HepG2 (cell line): ENCODE results near the gene BICRA. TPM values are rescaled to one million over a fixed set of nuclear protein-coding genes. Genes with fewer than 3 reads are reported as not detected.

Source experiments
- ATAC-seq: fragments of 200-7000 bp; cut with Tn5 transposase; 3 replicates; pipeline ENCODE4 v1.9.1; 2020; ENCODE audit warnings: mild to moderate bottlenecking, moderate library complexity
- BruUV-seq: library from RNA; stranded (reverse); fragments of 400-500 nt; replicated peaks from 2 replicates; lab custom pipeline; 2021; lab: Mats Ljungman, UMichigan
- CTCF ChIA-PET: fragments of 300-600 bp; formaldehyde crosslinking; extraction: SDS; loops from one replicate; lab custom pipeline; 2021; ENCODE audit warnings: low total read pairs, inconsistent platforms, low intra/inter-chr PET ratio; lab: Yijun Ruan, JAX
- POLR2A ChIA-PET: fragments of 350-600 bp; sonication (Branson Sonifier 250); formaldehyde crosslinking; loops from one replicate; lab custom pipeline; 2020; ENCODE audit warnings: antibody characterized with exemption, inconsistent platforms; lab: Yijun Ruan, JAX
- DNase-seq: peaks from one replicate; pipeline ENCODE4 v3.0.0-alpha.2; 2015; ENCODE audit warnings: low spot score
- FAIRE-seq: peaks from 3 replicates; lab custom pipeline; 2011; peaks lifted over from hg19 to GRCh38; lab: Jason Lieb, UNC
- H2AFZ ChIP-seq: one replicate; pipeline ENCODE4 v1.6.1; 2011; ENCODE audit warnings: low read length, inconsistent platforms
- H3K27ac ChIP-seq: fragments of 300-600 bp; 3 replicates; pipeline ENCODE4 v1.8.0; 2011; ENCODE audit warnings: mixed run types, mild to moderate bottlenecking, mixed read lengths, low read length, inconsistent platforms; ENCODE audit not compliant: insufficient read depth; ENCODE audit errors: extremely low read length
- H3K27me3 ChIP-seq, 2 experiments: fragments of 200-600 bp in 1 of 2; 2 replicates in 1 of 2; 3 replicates in 1 of 2; pipeline versions ENCODE4 v1.6.0 to v1.8.0; 2011; ENCODE audit warnings: low read length in 2 of 2, mild to moderate bottlenecking in 2 of 2, moderate library complexity in 2 of 2, inconsistent platforms in 1 of 2; ENCODE audit not compliant: insufficient read depth in 2 of 2, control insufficient read depth in 1 of 2
- H3K36me3 ChIP-seq, 2 experiments: fragments of 200-600 bp in 1 of 2; replicated peaks in 1 of 2; 2 replicates in 1 of 2; 3 replicates in 1 of 2; pipeline versions ENCODE4 v1.5.1 to v1.8.0; 2011; ENCODE audit warnings: low read length in 2 of 2, inconsistent platforms in 1 of 2; ENCODE audit not compliant: insufficient read depth in 2 of 2, control insufficient read depth in 1 of 2
- H3K4me1 ChIP-seq: 2 replicates; pipeline ENCODE4 v1.5.1; 2012; ENCODE audit warnings: low read length, inconsistent platforms; ENCODE audit not compliant: insufficient read depth
- H3K4me2 ChIP-seq: 2 replicates; pipeline ENCODE4 v1.6.0; 2011; ENCODE audit warnings: low read depth, low read length, inconsistent platforms
- H3K4me3 ChIP-seq, 3 experiments: fragments of 200-600 bp in 1 of 3; sonication (generic), shearing (Covaris generic) in 1 of 3; replicated peaks in 1 of 3; 2 replicates each; pipeline ENCODE4 v1.5.1; 2011 to 2016; ENCODE audit warnings: low read length in 3 of 3, inconsistent platforms in 2 of 3, low read depth in 2 of 3, mild to moderate bottlenecking in 2 of 3, control low read depth in 1 of 3, mixed read lengths in 1 of 3; ENCODE audit not compliant: insufficient read depth in 1 of 3
- H3K79me2 ChIP-seq: one replicate; pipeline ENCODE4 v1.6.1; 2011; ENCODE audit warnings: low read length, inconsistent platforms; ENCODE audit not compliant: insufficient read depth
- H3K9ac ChIP-seq: 2 replicates; pipeline ENCODE4 v1.6.0; 2011; ENCODE audit warnings: mild to moderate bottlenecking, low read depth, low read length, inconsistent platforms; ENCODE audit not compliant: insufficient read depth
- H3K9me3 ChIP-seq: 2 replicates; pipeline ENCODE4 v1.5.1; 2012; ENCODE audit warnings: mild to moderate bottlenecking, low read length
- H4K20me1 ChIP-seq: 2 replicates; pipeline ENCODE4 v1.6.0; 2011; ENCODE audit warnings: inconsistent platforms, mild to moderate bottlenecking, low read length, moderate library complexity; ENCODE audit not compliant: insufficient read depth
- EZH2 ChIP-seq: conservative IDR thresholded peaks from 2 replicates; pipeline ENCODE4 v1.6.1; 2012; ENCODE audit warnings: mild to moderate bottlenecking, low read depth, low read length, moderate library complexity
- GFI1 ChIP-seq: sonication (generic); formaldehyde crosslinking; IDR thresholded peaks from 2 replicates; pipeline ENCODE4 v1.5.0; 2020; ENCODE audit warnings: missing genetic modification reagents, mild to moderate bottlenecking, borderline replicate concordance
- HMGXB4 ChIP-seq, 2 experiments: sonication (generic) in 1 of 2; formaldehyde crosslinking in 1 of 2; IDR thresholded peaks; 2 replicates each; pipeline versions ENCODE4 v1.4.0 to v1.6.1; 2018 to 2020; ENCODE audit warnings: missing genetic modification reagents in 2 of 2, borderline replicate concordance in 1 of 2, low read depth in 1 of 2, mild to moderate bottlenecking in 1 of 2, missing biosample characterization in 1 of 2
- KDM3A ChIP-seq: IDR thresholded peaks from 2 replicates; pipeline ENCODE4 v1.6.1; 2018; ENCODE audit warnings: low read depth, missing compliant biosample characterization
- RXRB ChIP-seq: IDR thresholded peaks from 2 replicates; pipeline ENCODE4 v1.6.1; 2016; ENCODE audit warnings: borderline replicate concordance, missing genetic modification reagents, missing compliant biosample characterization
- SRSF4 ChIP-seq: fragments of 200-400 bp; formaldehyde crosslinking; IDR thresholded peaks from one replicate; pipeline ENCODE4 v1.6.1; 2018; ENCODE audit warnings: mild to moderate bottlenecking, low read depth, low read length, moderate library complexity; ENCODE audit not compliant: poor library complexity, severe bottlenecking
- TARDBP ChIP-seq: sonication (generic); formaldehyde crosslinking; IDR thresholded peaks from 2 replicates; pipeline ENCODE4 v1.8.0; 2022; ENCODE audit warnings: mild to moderate bottlenecking, missing genetic modification reagents
- TSC22D2 ChIP-seq: sonication (generic); formaldehyde crosslinking; IDR thresholded peaks from 2 replicates; pipeline ENCODE4 v1.5.1; 2020; ENCODE audit warnings: missing genetic modification reagents, mild to moderate bottlenecking, borderline replicate concordance
- ZBTB2 ChIP-seq: sonication (generic); formaldehyde crosslinking; IDR thresholded peaks from 2 replicates; pipeline ENCODE4 v1.8.0; 2022; ENCODE audit warnings: low read depth, missing genetic modification reagents
- ZNF614 ChIP-seq: IDR thresholded peaks from 2 replicates; pipeline ENCODE4 v1.6.1; 2018; ENCODE audit warnings: missing biosample characterization, missing genetic modification reagents, inconsistent platforms, borderline replicate concordance
- WGBS: methylation state at CpG from one replicate; pipeline ENCODE4 v1.1.6; 2017; ENCODE audit warnings: low lambda C conversion rate; 5-methylcytosine and 5-hydroxymethylcytosine counted together
- in situ Hi-C: cut with HindIII; loops from 2 replicates; pipeline ENCODE4 v1.10.0; 2017; ENCODE audit warnings: low pct_unique_long_range_greater_than_20kb; ENCODE audit not compliant: extremely low pct_ligation_motif_present
- intact Hi-C: fragments of 100-400 bp; cut with micrococcal nuclease; formaldehyde crosslinking; loops from one replicate; pipeline ENCODE4 v1.10.0; 2022; ENCODE audit not compliant: unreplicated experiment
- polyA plus RNA-seq, 8 experiments: library from polyadenylated mRNA; depleted of rRNA in 3 of 8; stranded (reverse) in 7 of 8; unstranded in 1 of 8; fragments of >200 nt; fragmentation: Illumina TruSeq in 4 of 8; extraction: Trizol in 4 of 8; gene quantifications; 2 replicates each; pipeline versions ENCODE4 v1.2.1 to v1.2.3, GENCODE V29; 2011 to 2016; ENCODE audit warnings: low read depth in 4 of 8, missing spikeins in 1 of 8, mixed read lengths in 1 of 8; ENCODE audit not compliant: insufficient read depth in 1 of 8
- total RNA-seq, 5 experiments: library from RNA; depleted of rRNA; stranded (reverse); fragments of >200 nt; fragmentation: Illumina TruSeq; extraction: Trizol; gene quantifications; 2 replicates each; pipeline ENCODE4 v1.2.3, GENCODE V29; 2016; ENCODE audit warnings: low read depth in 1 of 5
- TF ChIP-seq, protein P1 (sequence below): sonication (generic); formaldehyde crosslinking; IDR thresholded peaks from 2 replicates; pipeline ENCODE4 v1.8.0; 2022; ENCODE audit warnings: missing genetic modification reagents, low read depth, mild to moderate bottlenecking, borderline replicate concordance
- TF ChIP-seq, protein P2 (sequence below): sonication (generic); formaldehyde crosslinking; IDR thresholded peaks from 2 replicates; pipeline ENCODE4 v1.4.0; 2020; ENCODE audit warnings: missing genetic modification reagents, low read depth, mild to moderate bottlenecking, borderline replicate concordance
- TF ChIP-seq, protein P3 (sequence below): sonication (generic); formaldehyde crosslinking; IDR thresholded peaks from 2 replicates; pipeline ENCODE4 v1.5.1; 2020; ENCODE audit warnings: missing genetic modification reagents, mild to moderate bottlenecking, borderline replicate concordance
- TF ChIP-seq, protein P4 (sequence below): sonication (generic); formaldehyde crosslinking; conservative IDR thresholded peaks from 2 replicates; pipeline ENCODE4 v1.4.0; 2020; ENCODE audit warnings: missing genetic modification reagents

The BICRA gene
- total and polyA plus RNA-seq, 2 of the 13 experiments (the other 11 are each of a cell fraction or from before 2014, with no cell fraction given) = 0.55 to 0.71 TPM

DNA sequence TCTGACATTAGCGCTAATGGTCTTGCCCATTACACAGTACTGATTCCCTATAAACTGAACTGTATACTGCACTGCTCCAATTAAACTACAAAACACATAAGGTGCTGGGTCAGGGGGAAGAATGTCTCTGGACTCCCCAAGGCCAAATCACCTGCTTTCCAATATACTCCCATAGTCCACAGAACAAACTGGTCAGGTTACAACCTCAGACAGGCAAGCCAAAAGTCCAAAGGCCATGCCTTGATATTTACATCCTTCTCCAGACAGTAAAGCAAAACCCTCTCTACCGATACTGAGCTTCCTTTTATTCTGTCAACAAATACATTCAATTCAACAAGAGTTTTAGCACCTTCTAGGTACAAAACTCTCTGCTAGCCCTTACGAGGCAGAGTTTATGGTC, 44.9 kb upstream of the BICRA start (continued):
- TF ChIP-seq HMGXB4 (CRISPR knock-in tag; IDR thresholded peaks at IDR 0.05; ENCODE audit: borderline replicate concordance in 1 of 2, low read depth in 1 of 2) = 0 out of 4 replicates have a peak, but pooled peaks of 1 of the 2 experiments have one; percentile 15
- 0 out of 2 replicates have a peak, but pooled peaks have one; percentile 16 for TF ChIP-seq RXRB
- peak; percentile 34; the same call in 1 of the 2 replicates for TF ChIP-seq GFI1 (CRISPR knock-in tag)

GRCh38 chr19:47569331-47569730, 39.6 kb upstream of the BICRA start:
- H3K27me3 ChIP-seq = peaks cover 0 to 4% of the 10 kb centered on the region in 2 experiments; a peak in 1 of 5 replicates
- no TSS peak for BruUV-seq
- H3K27ac ChIP-seq = no peak overlapping the region
- POLR2A ChIA-PET = no interaction called here
- no peak for ATAC-seq
- H3K9me3 ChIP-seq = no peaks in the 10 kb centered on the region
- H3K9ac ChIP-seq = no peak overlapping the region
- WGBS = 70% methylated on average over 9 of the region's 9 CpGs
- no peak for FAIRE-seq
- no peaks in the 10 kb centered on the region for H3K79me2 ChIP-seq
- DNase-seq = no peak
- H3K36me3 ChIP-seq = no peaks in the 10 kb centered on the region
- intact Hi-C loops (no loop called here), in situ Hi-C loops (no loop called here)
- no peak overlapping the region for H3K4me2 ChIP-seq
- peaks cover 6% of the 10 kb centered on the region for H3K4me1 ChIP-seq
- H3K4me3 ChIP-seq = no peak overlapping the region
- H4K20me1 ChIP-seq = no peaks in the 10 kb centered on the region
- no peak overlapping the region for H2AFZ ChIP-seq
- CTCF ChIA-PET = no interaction called here
- TF ChIP-seq KDM3A (CRISPR knock-in tag) = no peak
- TF ChIP-seq TARDBP = no peak
- no peak for TF ChIP-seq SRSF4
- TF ChIP-seq, protein P1, sequence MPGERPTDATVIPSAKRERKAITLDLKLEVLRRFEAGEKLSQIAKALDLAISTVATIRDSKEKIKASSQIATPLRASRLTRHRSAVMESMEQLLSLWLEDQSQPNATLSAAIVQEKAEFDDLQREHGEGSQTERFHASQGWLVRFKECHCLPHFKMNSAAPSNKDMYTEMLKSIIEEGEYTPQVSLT (CRISPR knock-in tag) = no peak
- no peak for TF ChIP-seq ZNF614 (CRISPR knock-in tag)
- TF ChIP-seq, protein P2, sequence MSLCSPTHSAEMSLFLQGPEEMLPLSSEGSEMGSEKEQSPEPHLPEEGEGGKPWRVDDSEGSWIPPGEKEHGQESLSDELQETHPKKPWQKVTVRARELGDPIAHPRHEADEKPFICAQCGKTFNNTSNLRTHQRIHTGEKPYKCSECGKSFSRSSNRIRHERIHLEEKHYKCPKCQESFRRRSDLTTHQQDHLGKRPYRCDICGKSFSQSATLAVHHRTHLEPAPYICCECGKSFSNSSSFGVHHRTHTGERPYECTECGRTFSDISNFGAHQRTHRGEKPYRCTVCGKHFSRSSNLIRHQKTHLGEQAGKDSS (CRISPR knock-in tag) = no peak
- no peak for TF ChIP-seq TSC22D2 (CRISPR knock-in tag)
- TF ChIP-seq EZH2 = no peak
- TF ChIP-seq, protein P3, sequence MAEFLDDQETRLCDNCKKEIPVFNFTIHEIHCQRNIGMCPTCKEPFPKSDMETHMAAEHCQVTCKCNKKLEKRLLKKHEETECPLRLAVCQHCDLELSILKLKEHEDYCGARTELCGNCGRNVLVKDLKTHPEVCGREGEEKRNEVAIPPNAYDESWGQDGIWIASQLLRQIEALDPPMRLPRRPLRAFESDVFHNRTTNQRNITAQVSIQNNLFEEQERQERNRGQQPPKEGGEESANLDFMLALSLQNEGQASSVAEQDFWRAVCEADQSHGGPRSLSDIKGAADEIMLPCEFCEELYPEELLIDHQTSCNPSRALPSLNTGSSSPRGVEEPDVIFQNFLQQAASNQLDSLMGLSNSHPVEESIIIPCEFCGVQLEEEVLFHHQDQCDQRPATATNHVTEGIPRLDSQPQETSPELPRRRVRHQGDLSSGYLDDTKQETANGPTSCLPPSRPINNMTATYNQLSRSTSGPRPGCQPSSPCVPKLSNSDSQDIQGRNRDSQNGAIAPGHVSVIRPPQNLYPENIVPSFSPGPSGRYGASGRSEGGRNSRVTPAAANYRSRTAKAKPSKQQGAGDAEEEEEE (CRISPR knock-in tag) = no peak
- TF ChIP-seq ZBTB2 (CRISPR knock-in tag) = no peak
- TF ChIP-seq, protein P4, sequence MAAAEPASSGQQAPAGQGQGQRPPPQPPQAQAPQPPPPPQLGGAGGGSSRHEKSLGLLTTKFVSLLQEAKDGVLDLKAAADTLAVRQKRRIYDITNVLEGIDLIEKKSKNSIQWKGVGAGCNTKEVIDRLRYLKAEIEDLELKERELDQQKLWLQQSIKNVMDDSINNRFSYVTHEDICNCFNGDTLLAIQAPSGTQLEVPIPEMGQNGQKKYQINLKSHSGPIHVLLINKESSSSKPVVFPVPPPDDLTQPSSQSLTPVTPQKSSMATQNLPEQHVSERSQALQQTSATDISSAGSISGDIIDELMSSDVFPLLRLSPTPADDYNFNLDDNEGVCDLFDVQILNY (CRISPR knock-in tag) = no peak
